GM18858 (cell line): Measurements from ENCODE around the gene BMP7.
"Not testable (repeated sequence)": the region's sequence is repeated elsewhere in the genome, so short reads cannot be mapped to it uniquely, and the experiment has no call there.

Experiments used
- ATAC-seq: cut with Tn5 transposase; IDR thresholded peaks from one replicate; pipeline ENCODE4 v1.9.1; 2021; ENCODE audit not compliant: unreplicated experiment

BMP7 gene

DNA sequence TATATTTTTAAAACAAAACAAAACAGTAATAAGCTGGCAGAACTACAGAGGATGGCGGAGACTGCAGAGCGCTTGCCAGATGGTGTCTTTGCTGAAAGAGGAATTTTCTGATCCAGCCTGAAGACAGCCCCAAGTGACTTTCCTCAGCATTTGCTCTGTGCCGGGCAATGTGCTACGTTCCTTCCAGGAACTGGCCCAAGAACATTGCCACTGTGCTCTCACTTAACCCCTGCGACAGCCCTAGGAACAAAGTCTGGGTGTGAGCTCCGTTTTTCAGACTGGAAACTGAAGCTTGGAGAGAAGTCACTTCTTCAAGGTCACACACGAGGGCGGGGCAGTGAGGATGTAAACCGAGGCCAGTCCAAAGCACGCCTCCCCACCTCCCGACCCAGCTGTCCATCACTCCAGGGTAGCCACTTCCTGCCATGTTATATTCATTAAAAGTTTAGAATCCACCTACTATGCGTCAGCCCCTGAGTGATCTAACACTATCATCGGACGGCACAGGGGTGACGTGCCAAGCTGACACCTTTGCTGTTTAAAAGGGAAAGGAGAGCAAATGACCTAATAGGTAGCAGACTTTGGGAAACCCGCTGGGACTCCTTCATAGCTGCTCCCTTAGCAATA, 22.3 kb upstream of the BMP7 start:
- no peak for ATAC-seq

DNA sequence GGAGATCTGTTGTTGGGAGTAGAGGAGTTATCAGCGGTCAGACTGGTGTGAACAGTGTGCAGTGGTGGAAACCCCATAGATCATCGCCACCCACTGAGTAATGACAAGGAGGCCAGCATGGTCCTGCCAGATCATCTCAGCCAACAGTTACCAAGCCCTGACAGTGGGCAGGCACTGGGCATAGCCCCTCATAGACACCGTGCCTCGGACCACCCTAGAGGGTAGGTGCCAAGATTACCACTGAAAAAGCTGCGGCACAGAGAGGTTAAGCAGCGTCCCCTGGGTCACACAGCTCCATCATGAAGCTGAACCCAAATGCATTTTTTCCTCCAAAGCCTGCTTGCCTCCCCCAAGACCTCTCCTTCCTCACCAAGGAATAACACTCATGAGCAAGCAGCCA, 21.5 kb upstream of the BMP7 start:
- no peak for ATAC-seq

DNA sequence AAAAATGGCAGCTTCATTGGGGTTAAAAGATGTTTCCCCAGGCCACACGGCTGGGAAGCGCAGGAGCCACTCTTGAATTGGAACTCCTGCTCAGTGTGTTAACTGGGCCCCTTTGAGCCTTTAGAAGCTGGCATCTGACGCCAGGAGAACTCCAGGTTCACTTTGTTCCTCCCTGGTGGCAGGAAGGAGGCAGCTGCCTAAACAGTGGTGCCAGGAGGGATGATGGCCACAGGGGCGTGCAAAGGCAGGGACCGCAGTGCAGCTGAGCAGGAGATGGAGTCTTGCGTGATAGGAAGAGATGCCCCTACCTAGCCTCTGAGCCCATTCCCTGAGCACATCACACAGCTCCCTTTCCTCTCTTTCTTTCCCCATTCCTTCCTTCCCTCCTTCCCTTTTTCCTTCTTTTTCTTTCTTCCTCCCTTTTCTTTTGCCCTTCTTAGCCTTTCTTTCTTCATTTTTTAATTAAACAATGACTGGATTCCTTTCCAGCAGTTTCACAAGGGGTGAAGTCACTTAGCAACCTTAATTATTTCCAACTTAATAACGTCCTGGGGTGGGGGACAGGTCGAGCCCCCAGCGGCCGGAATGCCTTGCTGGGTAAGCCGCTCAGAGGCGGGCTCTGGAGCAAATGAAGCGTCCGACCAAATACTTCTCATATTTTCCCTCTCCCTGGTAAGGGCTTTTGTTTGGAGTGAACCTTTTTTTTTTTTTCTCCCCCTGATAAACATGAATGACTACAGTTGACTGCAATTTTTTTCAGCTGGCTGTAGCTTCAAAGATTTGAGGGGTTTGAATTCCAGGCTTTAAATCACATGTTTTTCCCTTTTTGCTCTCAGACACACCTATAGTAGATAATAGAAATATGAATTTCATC, 20.8 kb upstream of the BMP7 start:
- ATAC-seq = no peak

DNA sequence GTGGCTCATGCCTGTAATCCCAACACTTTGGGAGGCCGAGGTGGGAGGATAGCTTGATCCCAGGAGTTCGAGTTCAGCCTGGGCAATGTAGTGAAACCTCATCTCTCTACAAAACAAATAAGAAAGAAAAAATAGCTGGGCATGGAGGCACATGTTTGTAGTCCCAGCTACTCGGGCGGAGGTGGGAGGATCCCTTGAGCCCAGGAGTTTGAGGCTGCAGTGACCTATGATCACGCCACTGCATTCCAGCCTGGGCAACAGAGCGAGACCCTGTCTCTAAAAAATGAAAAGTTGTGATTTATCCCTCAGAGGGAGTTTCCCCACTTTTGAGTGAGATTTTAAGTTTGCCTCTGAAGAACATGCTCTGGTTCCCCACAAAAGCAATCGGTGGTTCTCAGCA, 17.4 kb upstream of the BMP7 start:
- no peak for ATAC-seq

DNA sequence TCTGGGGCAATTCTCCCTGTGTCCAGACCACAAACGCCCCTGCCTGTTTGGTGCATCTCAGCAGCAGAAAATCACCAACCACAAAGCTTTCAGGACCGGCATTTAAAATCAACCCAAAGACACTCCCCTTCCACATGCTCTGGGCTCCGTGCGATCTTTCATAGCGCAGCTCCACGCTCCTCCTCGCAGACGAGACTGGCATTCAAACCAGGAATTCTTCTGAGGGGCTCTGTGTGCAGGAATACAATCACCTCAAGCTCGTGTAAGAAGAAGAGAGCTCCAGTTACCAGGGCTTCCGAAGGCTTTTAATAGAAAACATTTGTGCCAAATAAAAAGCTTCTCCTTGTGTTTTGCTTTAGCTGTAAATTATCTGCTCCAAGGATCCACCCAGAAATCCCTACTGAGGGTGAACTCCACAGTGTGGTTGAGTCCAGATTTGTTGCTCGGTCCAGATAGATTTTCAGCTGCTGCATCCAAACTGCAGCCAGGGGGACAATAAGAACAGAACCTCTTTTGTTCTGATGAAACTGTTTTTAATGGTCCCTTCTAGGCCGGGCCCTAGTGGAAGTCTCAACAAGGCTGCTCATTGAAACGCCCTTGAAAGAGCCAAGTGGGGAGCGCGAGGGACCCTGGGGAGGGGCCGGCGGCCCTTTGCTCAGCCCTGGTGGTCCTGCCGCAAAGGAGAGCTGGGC, 16.4 kb upstream of the BMP7 start:
- no peak for ATAC-seq

DNA sequence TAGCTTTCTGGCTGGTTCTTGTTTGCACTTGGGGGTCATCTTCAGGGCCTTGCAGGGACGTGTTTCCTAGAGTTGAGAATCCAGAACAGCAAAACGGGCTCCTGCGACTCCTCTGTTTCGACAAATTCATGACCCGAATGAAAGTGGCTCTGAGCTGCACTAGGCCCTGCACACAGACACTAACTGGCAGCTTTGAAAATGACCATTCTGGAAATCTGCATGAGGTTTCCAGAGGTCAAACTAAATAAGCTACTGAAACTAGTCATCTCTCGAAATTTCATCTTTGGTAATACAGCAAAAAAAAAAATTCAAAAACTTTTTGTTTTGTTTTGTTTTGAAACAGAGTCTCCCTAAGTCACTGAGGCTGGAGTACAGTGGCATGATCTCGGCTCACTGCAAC, 15.5 kb upstream of the BMP7 start:
- no peak for ATAC-seq

DNA sequence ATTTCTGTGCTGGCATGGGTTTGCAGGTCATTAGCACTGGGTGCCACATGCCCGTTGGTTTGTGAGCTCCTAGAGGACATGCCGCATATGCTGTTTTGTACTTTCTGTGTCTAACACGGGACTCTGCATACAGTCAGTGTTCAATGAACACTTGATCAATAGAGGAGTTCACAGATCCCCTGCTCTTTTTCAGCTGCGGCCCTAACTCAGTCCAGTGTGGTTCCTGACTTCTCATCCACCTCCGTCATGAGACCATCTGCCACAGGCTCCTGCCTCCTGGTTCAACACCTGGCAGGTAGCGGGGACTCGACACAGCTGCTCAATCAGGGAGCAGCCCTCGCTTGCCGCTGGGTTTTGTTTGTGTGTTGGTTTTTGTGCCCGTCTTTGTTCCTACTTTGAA, 13.8 kb upstream of the BMP7 start:
- ATAC-seq = no peak

DNA sequence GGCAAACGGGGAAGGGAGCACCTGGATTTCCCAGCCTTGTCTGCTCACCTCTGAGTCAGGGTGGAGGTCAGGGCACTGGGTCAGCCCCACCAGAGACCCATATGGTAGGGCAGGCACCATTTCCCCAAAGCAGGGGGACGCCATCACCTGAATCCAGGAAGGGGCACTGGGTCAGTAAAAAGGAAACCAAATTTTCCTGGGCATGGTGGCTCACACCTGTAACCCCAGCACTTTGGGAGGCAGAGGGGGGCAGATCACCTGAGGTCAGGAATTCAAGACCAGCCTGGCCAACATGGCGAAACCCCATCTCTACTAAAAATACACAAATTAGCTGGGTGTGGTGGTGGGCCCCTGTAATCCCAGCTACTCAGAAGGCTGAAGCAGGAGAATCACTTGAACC, 13.1 kb upstream of the BMP7 start:
- ATAC-seq = not testable (repeated sequence)

DNA sequence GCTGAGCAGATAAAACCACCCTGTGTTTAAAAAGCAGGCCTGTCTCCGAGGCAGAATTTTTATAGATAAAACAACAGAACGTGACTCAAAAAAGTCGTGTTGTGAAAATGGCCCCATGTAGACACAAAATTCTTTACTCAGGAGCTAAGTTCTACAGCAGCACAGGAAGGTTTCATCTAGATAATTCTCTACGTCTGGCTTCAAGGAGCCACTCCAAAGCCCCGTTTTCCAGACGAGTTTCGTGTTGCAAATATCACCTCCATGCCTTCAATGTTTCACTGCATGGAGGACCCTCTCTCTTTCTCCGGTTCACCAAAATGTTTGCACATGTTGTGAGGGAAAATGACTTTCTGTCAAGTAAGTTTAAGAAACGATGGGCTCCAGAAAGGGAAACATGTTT, 12.0 kb upstream of the BMP7 start:
- ATAC-seq = no peak

DNA sequence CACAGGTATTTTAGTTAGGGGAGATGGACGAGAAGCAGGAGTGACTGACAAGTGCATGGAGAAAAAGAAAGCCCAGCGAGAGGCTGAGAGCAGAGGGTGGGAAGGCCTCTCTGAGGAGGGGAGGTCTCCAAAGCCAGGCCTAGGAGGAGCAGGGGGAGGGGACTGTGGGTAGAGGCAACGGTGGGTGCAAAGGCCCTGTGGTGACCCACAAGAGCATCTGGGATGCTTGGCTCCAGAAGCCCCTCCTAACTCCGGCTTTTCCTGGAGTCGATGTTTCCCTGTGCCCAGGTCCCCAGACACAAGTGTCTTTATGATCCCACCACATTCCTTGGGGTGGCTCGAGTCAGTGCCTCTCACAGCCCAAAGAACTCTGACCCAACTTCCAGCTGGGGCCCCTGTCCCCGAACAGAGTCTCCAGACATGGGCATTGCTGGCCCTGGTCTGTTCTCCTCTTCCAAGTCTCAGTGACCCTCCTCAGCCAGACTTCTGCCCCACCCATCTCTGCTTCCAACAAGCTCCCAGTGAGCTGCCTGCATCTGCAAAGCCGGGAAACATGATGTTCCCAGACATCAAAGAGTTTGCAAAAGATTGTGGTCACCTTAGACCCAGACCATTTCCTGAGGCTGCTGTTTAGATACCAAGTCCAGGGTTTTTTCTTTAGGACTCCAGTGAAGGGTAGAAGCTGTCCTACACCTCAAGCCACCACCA, 11.1 kb upstream of the BMP7 start:
- no peak for ATAC-seq

DNA sequence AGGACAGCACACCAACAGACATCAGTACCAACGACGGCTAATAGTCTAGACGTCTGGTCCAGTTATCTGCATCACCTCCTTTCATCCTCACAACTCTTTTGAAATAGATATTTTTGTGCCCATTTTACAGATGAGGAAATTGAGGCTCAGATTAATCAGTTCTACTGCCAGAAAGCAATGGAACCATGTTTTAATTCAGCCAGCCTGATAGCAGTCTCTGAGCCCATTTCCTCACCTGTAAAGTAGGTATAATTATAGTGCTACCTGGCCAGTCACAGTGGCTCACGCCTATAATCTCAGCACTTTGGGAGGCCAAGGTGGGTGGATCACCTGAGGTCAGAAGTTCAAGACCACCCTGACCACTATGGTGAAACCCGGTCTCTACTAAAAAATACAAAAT, 9.8 kb upstream of the BMP7 start:
- no peak for ATAC-seq

DNA sequence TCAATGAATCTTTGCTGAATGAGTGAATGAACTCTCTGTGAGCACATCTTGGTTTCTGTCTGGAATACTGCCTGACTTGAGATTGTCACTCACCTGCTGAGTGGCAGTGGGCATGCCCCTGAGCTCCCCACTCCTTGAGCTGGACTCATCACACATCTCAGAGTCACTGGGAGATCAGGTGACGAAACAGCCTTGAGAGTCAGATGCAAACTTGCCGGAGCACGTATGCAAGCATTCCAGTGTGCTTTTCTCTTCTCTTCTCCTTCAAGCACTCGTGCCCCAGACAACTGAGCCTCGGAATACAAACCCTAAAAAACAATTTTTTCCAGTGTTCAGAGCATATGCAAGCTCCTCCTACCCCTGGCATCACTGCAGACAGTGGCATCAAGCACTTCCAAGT, 9.4 kb upstream of the BMP7 start:
- ATAC-seq = no peak

DNA sequence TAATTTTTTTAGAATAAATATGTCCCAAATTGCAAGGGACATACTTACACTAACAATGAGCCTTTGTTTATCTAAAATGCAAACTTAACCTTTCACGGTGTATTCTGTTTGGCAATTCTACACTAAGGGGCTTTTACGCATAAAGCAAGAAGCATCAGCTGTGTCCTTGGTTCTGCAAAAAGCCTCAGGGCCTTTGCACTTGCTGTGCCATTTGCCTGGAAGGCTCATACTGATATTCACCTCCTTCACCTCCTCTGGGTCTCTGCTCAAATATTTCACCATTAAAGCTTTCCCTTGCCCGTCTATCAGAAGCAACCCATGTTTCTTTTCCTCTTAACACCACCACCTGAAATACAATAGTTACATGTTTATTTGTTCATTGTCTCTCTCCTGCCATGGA, 8.9 kb upstream of the BMP7 start:
- no peak for ATAC-seq

DNA sequence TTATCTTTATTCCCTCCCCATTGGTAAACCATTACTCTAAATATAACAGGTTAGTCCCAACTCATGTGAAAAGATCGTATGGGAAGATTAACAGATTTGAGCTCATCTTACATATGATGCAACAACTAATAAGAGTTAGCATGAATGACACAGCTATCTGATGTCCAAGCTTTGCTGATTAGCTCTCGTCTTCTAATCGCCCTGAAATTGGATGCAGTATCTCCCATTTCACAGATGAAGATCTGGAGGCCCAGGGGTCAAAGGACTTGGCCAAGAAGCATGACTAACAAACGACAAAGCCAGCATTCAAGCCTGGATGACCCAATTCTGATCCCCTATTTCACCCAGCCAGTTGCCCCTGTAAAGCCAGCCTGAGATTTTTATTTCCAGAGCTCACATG, 8.4 kb upstream of the BMP7 start:
- ATAC-seq = no peak

DNA sequence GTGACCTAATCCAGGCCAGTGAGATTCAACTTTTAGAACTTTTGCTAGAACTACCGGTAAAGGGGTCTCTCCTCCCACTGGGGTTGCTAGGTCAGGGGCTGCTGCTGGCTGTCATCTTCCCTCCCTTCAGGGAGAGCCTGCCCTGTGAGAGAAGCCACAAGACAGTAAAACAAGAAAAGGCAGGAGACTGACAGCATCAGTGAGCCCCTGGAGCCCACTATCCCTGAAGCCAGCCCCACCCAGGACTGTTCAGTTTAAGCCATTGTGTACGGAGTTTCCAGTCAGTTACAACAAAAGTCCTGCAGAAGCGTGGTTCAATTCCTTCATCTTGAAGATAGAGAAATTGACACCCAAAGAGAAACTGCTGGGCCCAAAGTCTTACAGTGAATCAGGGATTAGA, 7.9 kb upstream of the BMP7 start:
- no peak for ATAC-seq

DNA sequence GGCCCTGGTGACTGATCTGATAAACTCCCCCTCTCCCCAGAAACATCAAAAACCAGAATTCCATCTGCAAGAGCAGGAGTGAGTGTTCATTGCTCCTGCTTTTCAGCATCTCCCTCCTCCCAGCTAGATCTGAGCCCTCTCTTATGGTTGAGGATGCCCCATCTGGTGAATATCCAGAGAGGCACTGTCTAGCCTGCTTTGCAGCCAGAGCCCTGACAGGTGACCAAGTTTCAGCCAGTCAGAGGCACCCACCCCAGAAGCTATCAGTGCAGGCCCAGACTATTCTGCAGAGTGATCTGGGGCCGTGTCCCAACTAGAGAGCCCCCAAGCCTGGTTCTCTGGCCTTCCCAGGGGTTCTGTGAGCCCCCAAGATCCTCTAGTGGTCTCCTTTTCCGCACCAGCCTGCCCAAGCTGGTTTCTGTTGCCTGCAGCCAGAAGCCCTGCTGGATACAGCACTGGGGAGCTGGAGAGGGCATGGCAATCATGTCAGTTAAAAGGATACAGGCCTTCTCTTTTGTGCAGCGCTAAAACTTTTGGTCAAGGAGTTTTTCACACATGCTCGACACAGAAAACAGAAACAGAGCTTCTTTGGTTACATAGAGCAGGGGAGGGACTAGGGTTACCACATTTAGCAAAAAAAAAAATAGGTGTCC, 6.6 kb upstream of the BMP7 start:
- no peak for ATAC-seq

DNA sequence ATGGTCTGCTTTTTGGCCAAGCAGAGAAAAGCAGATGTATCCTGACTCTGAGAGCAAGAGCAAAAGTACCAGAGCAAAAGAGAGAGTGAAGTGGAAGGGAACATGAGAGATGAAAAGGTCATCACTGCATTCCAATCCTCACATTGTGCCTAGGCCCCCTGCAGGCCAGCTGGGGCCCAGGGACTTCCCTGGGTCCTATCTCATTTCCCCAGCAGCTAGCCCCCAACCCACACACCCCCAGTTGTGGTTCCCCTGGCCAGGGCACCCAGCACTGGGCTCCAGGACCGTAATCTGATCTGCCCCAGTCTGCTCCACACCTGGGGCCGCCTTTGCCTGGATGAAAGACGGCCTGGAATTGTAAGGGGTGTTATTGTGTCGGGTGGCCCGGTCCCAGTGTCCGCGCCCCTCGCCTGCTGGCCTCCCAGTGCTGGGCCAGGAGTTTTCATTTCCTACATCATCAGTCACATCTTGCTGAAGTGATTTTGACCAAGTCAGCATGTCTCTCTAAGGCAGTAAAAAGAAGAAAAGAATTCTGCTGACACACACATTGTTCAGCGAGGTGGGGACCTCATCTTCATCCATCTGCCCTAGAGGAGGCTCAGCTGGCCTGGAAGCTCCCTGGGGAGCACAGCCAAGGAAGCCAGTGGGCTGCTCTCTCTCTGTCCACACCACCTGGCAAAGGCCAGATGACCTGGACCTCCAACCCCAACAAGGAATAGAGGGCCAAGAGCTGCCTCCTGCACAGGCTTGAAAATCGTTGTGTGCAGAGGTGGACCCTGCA, 4.0 kb upstream of the BMP7 start:
- no peak for ATAC-seq

DNA sequence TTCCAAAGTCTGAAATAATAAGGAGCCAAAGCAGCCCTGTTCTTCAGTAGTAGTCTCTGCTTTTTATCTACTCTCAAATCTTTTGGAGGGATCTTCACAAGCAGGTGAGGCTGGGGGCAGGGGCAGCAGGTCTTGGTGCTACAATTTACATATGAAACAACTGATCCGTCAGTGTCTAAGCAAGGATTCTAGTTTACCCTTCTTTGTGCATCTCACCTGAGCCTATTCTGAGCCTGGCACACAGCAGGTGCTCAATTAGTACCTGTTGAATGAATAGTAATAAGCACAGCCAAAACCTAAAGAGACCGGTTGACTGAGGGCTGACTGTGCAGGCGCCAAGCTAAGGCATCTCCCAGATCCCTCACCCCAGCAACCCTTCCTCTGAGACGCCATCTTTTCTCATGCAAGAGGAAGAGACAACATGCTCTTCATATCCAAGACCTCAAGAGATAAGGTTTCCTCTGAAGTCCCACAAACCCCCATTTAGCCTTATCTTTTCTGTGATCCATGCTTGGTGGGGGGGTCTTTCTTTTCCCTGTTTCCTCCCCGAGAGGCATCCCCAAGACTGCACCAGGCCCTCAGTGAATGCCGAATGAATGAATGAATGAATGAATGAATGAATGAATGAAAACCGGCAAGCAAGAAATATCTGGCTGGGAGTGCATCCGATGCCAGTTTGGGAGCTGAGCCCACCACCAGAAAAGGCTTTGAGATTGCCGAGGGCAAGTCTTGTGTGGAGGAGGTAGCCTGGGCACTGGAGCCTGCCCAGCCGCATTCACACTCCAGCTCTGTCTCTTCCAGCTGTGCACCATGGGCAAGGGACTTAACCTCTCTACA, 2.9 kb upstream of the BMP7 start:
- ATAC-seq = no peak

DNA sequence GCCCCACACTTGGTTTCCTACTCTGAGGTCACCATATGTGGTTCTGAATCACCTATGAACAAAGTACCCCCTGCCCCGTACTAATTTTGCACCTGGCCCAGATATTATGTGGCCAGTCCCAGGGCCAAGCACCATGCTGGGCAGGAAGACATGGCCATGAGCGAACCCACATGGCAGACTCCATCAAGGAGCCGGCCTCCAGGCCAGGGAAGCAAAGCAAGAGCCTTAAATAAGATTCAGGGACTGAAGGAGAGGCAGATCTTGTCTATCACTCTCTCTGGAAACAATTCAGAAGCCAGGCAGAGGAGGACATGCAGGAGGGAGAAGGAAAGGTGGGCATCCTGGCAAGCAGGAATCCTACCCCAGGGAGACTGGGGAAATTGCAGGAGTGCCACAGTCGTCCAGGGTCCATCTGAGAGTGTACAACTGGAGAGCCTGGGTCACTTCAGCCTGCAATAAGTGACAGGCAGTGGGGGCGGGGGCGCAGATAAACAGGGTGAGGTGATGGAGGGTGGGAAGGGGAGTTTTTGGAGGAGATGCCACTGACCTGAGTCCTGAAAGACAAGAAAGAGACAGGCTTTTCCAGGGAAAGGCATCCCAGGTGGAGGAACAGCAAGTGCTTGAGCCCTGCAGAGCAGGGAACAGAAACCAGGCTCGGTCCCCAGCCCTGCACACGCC, 2.1 kb upstream of the BMP7 start:
- ATAC-seq = no peak
